Activated CD8-positive, alpha-beta memory T cell treated with anti-CD3 and anti-CD28 coated beads for 1 hour (primary cell): ENCODE measurements around the gene MAP1LC3C.

Source experiments
- DNase-seq, 2 donors: peaks; one replicate each; pipeline ENCODE4 v3.0.0-alpha.2; 2020; ENCODE audit warnings: low read depth in 1 of 2; ENCODE audit errors: extremely low read depth in 1 of 2

MAP1LC3C gene

GRCh38 chr1:241999026-241999425, at the start of gene MAP1LC3C:
Gene MAP1LC3C (minus strand): TSS chr1:241999098. CDS start chr1:241999008, 90 bp downstream.
- DNase-seq, result no peak

- DNase-seq, result no peak
Observed at GRCh38 chr1:242043165-242043564, 44.3 kb upstream of the MAP1LC3C start.

GRCh38 chr1:242034392-242034791, 35.5 kb upstream of the MAP1LC3C start:
- DNase-seq, result no peak

GRCh38 chr1:242033447-242033846, 34.5 kb upstream of the MAP1LC3C start:
- DNase-seq, result no peak

- no peak for DNase-seq
Observed at GRCh38 chr1:242030071-242030470, 31.2 kb upstream of the MAP1LC3C start.

- no peak for DNase-seq
Observed at GRCh38 chr1:242025681-242026080, 26.8 kb upstream of the MAP1LC3C start.

GRCh38 chr1:242023805-242024204, 24.9 kb upstream of the MAP1LC3C start:
- DNase-seq, result no peak

GRCh38 chr1:242019018-242019417, 20.1 kb upstream of the MAP1LC3C start:
- DNase-seq, result no peak

- no peak for DNase-seq
Observed at GRCh38 chr1:242017580-242018233, 18.8 kb upstream of the MAP1LC3C start.

GRCh38 chr1:242016479-242016878, 17.6 kb upstream of the MAP1LC3C start:
- no peak for DNase-seq

- no peak for DNase-seq
Observed at GRCh38 chr1:242011894-242012660, 13.2 kb upstream of the MAP1LC3C start.

GRCh38 chr1:242008826-242009495, 10.1 kb upstream of the MAP1LC3C start:
- no peak for DNase-seq

GRCh38 chr1:242006976-242007375, 8.1 kb upstream of the MAP1LC3C start:
- no peak for DNase-seq

GRCh38 chr1:242005866-242006535, 7.1 kb upstream of the MAP1LC3C start:
- no peak for DNase-seq

- no peak for DNase-seq
Observed at GRCh38 chr1:242004751-242005495, 6.0 kb upstream of the MAP1LC3C start.

- no peak for DNase-seq
Observed at GRCh38 chr1:242002510-242002909, 3.6 kb upstream of the MAP1LC3C start.

GRCh38 chr1:242002072-242002471, 3.2 kb upstream of the MAP1LC3C start:
- no peak for DNase-seq

GRCh38 chr1:242000434-242000833, 1.5 kb upstream of the MAP1LC3C start:
- DNase-seq, result no peak

- peak in 1 of 2 donors; percentile 26 for DNase-seq
Observed at GRCh38 chr1:241998412-241998921, 431 bp downstream of the MAP1LC3C start.

GRCh38 chr1:241997401-241997998, 1.4 kb downstream of the MAP1LC3C start:
- DNase-seq, result no peak
